Astrocyte (in vitro differentiated cells and primary cell): Measurements from ENCODE around the gene SYNPO2.

Experiments used
- CTCF ChIP-seq: IDR thresholded peaks from 2 replicates; pipeline ENCODE4 v1.5.1; 2011; ENCODE audit warnings: low read depth, mild to moderate bottlenecking, inconsistent platforms, low read length, moderate library complexity; ENCODE audit not compliant: insufficient read depth
- EZH2 ChIP-seq: IDR thresholded peaks from 2 replicates; pipeline ENCODE4 v1.6.1; 2012; ENCODE audit warnings: mild to moderate bottlenecking, low read length, inconsistent platforms; ENCODE audit not compliant: insufficient read depth

- no peak for TF ChIP-seq CTCF
- TF ChIP-seq EZH2: no peak
Measured at GRCh38 chr4:118992149-118992548, 103.5 kb downstream of the SYNPO2 start.
